HFF-Myc (cell line): ENCODE results near the gene HBP1.
A peak's percentile ranks its signal among the peaks of the same experiment; 100 is the strongest.

Source experiments
- DNase-seq: peaks from one replicate; pipeline ENCODE4 v3.0.0-alpha.2; 2011; ENCODE audit warnings: low read depth; ENCODE audit errors: extremely low read depth
- H3K4me3 ChIP-seq: replicated peaks from 2 replicates; pipeline ENCODE4 v1.5.1; 2011; ENCODE audit warnings: low read depth, mild to moderate bottlenecking, control low read depth, low read length
- CTCF ChIP-seq: IDR thresholded peaks from 2 replicates; pipeline ENCODE4 v1.5.1; 2012; ENCODE audit warnings: mild to moderate bottlenecking, low read depth, low read length, control low read depth; ENCODE audit errors: missing control alignments

HBP1 gene

GRCh38 chr7:107147464-107148393 is 21.1 kb upstream of the HBP1 start:
- DNase-seq = no peak
- no peak overlapping the region for H3K4me3 ChIP-seq

GRCh38 chr7:107148721-107149120 is 20.1 kb upstream of the HBP1 start:
- no peak overlapping the region for H3K4me3 ChIP-seq
- no peak for DNase-seq
- no peak for TF ChIP-seq CTCF

More at GRCh38 chr7:107147464-107148393, 21.1 kb upstream of the HBP1 start:
- peak; percentile 59 for TF ChIP-seq CTCF

GRCh38 chr7:107149863-107150262 is 18.9 kb upstream of the HBP1 start:
- no peak for TF ChIP-seq CTCF
- no peak overlapping the region for H3K4me3 ChIP-seq
- DNase-seq = no peak

GRCh38 chr7:107150375-107151073 is 18.3 kb upstream of the HBP1 start:
- H3K4me3 ChIP-seq = no peak overlapping the region
- DNase-seq = peak; percentile 67
- peak; percentile 51 for TF ChIP-seq CTCF

GRCh38 chr7:107151538-107151937 is 17.3 kb upstream of the HBP1 start:
- TF ChIP-seq CTCF = no peak
- no peak for DNase-seq
- H3K4me3 ChIP-seq = no peak overlapping the region

GRCh38 chr7:107152011-107152410 is 16.8 kb upstream of the HBP1 start:
- no peak for TF ChIP-seq CTCF
- DNase-seq = no peak
- no peak overlapping the region for H3K4me3 ChIP-seq
